GM04504 (cell line): ENCODE results near the gene ALG9.
A peak's percentile ranks its signal among the peaks of the same experiment; 100 is the strongest.

ENCODE experiments used
- DNase-seq: peaks from one replicate; pipeline ENCODE4 v3.0.0-alpha.2; 2012; ENCODE audit warnings: low read depth

Gene ALG9

GRCh38 chr11:111836162-111836561 lies 35.2 kb downstream of the ALG9 start:
- no peak for DNase-seq

- no peak for DNase-seq
Measured at GRCh38 chr11:111835665-111836064, 35.7 kb downstream of the ALG9 start.

GRCh38 chr11:111834432-111835163 lies 36.8 kb downstream of the ALG9 start:
- DNase-seq, result no peak

- no peak for DNase-seq
Measured at GRCh38 chr11:111833524-111833923, 37.9 kb downstream of the ALG9 start.

GRCh38 chr11:111829185-111829968 lies 42.0 kb downstream of the ALG9 start:
- DNase-seq, result no peak

GRCh38 chr11:111826322-111826950 lies 44.9 kb downstream of the ALG9 start:
- DNase-seq, result no peak

GRCh38 chr11:111823629-111824028 lies 47.8 kb downstream of the ALG9 start:
- DNase-seq, result no peak

GRCh38 chr11:111823131-111823530 lies 48.2 kb downstream of the ALG9 start:
- no peak for DNase-seq

GRCh38 chr11:111819829-111820237 lies 51.5 kb downstream of the ALG9 start:
- DNase-seq, result no peak

GRCh38 chr11:111819161-111819828 lies 52.1 kb downstream of the ALG9 start:
- peak; percentile 76 for DNase-seq

- no peak for DNase-seq
Measured at GRCh38 chr11:111815489-111815888, 55.9 kb downstream of the ALG9 start.

GRCh38 chr11:111814557-111815320 lies 56.6 kb downstream of the ALG9 start:
- peak; percentile 40 for DNase-seq

- no peak for DNase-seq
Measured at GRCh38 chr11:111814106-111814505, 57.3 kb downstream of the ALG9 start.

- DNase-seq, result no peak
Measured at GRCh38 chr11:111812211-111812610, 59.2 kb downstream of the ALG9 start.

- no peak for DNase-seq
Measured at GRCh38 chr11:111811445-111811844, 59.9 kb downstream of the ALG9 start.

GRCh38 chr11:111808834-111809233 lies 62.5 kb downstream of the ALG9 start:
- DNase-seq, result no peak

- no peak for DNase-seq
Measured at GRCh38 chr11:111808063-111808588, 63.3 kb downstream of the ALG9 start.

GRCh38 chr11:111807076-111807475 lies 64.3 kb downstream of the ALG9 start:
- DNase-seq, result no peak

GRCh38 chr11:111801135-111801534 lies 70.2 kb downstream of the ALG9 start:
- no peak for DNase-seq

- DNase-seq, result no peak
Measured at GRCh38 chr11:111798279-111798678, 73.1 kb downstream of the ALG9 start.

- no peak for DNase-seq
Measured at GRCh38 chr11:111797145-111797581, 74.2 kb downstream of the ALG9 start.
